GM21723 (cell line): ENCODE measurements around the gene RBM33.

ENCODE experiments used
- ATAC-seq: cut with Tn5 transposase; IDR thresholded peaks from one replicate; pipeline ENCODE4 v1.9.1; 2021; ENCODE audit warnings: mild to moderate bottlenecking, moderate library complexity; ENCODE audit not compliant: unreplicated experiment

The RBM33 gene

DNA sequence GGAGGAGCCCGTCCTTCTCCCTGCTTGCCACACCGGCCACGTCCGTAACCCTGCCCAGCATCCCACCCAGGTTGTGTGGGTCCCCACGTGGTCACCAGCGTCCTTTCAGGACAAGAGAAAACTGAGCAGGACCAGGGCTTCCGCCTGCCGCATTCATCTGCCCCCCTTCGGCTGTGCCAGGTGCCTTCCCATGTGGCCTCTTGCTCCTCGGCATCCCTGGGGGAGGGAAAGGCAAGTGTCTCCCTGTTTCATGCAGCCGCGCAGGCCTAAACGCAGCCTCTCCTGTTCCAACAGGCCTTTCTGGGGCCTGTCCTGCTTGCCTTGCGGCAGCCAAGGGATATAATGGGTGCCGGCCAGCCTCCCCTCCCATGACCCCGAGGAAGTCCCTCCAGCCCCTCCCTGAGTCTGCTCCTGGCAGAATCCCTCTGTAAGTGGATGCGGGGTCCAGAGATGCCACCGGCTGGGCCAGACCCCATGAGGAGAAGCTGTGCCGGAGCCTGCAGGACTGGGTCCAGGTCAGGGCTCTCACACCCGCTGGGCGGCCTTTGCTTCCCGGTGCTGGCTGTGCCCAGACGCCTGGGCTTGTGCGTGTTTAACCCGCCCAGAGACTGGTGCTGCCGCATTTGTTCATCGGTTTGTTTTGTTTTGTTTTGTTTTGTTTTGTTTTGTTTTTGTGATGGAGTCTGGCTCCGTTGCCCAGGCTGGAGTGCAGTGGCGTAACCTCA lies 144.7 kb downstream of the RBM33 start:
- no peak for ATAC-seq

GRCh38 chr7:155790666-155791065 lies 146.2 kb downstream of the RBM33 start:
- no peak for ATAC-seq

GRCh38 chr7:155791214-155791737 lies 146.8 kb downstream of the RBM33 start:
- ATAC-seq, result no peak

GRCh38 chr7:155791836-155792235 lies 147.4 kb downstream of the RBM33 start:
- no peak for ATAC-seq

GRCh38 chr7:155792315-155792960 lies 148.0 kb downstream of the RBM33 start:
- ATAC-seq, result no peak

GRCh38 chr7:155792999-155793560 lies 148.6 kb downstream of the RBM33 start:
- no peak for ATAC-seq

GRCh38 chr7:155793720-155794119 lies 149.3 kb downstream of the RBM33 start:
- ATAC-seq, result no peak

DNA sequence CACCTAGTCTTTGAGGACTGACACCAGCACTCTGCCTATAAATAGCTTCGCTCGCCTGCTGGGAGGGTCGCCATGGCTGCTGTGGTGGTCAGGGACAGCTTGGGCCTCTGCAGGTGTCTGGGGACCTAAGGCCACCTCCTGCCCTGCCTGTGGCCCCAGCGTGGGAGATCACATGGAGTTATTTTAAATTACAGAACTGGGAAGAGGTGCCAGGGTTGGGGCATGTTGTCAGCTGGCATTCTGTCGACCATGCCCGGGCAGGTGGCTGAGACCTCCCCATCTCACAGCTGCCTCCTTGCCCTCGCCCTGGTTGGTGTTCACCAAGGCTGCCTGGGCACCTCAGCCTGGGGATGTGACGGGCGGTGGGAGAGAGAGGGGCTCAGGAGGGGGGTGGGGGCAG lies 149.7 kb downstream of the RBM33 start:
- ATAC-seq, result no peak

DNA sequence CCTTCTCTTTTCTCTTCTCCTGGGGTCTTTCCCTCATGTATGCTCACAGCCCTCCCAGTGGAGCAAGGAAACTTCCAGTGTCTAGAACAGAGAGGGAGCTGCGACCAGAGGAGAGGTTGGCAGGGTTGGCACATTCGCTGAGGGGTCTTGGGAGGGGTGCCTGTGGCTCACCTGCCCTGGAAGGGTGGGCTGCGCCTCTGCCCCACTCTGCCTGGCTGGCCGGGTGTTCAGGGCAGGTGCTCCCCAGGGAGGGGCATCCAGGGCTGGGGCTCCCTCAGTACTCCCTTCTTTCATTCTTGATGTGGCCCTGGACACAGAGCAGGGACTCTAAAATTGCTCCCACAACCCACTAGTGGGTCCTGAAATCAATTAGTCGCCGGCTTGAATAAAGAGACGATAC lies 150.9 kb downstream of the RBM33 start:
- no peak for ATAC-seq

- no peak for ATAC-seq
These were observed 151.5 kb downstream of the RBM33 start for GRCh38 chr7:155795951-155796350.

- ATAC-seq, result peak; percentile 60
These were observed 152.2 kb downstream of the RBM33 start for GRCh38 chr7:155796381-155797261.

- ATAC-seq, result no peak
These were observed 153.1 kb downstream of the RBM33 start for GRCh38 chr7:155797262-155798250.

GRCh38 chr7:155798673-155799439 lies 154.4 kb downstream of the RBM33 start:
- ATAC-seq, result no peak

- ATAC-seq, result no peak
These were observed 155.1 kb downstream of the RBM33 start for GRCh38 chr7:155799514-155799913.

- ATAC-seq, result no peak
These were observed 155.8 kb downstream of the RBM33 start for GRCh38 chr7:155800301-155800700.

- no peak for ATAC-seq
These were observed 156.3 kb downstream of the RBM33 start for GRCh38 chr7:155800741-155801267.

DNA sequence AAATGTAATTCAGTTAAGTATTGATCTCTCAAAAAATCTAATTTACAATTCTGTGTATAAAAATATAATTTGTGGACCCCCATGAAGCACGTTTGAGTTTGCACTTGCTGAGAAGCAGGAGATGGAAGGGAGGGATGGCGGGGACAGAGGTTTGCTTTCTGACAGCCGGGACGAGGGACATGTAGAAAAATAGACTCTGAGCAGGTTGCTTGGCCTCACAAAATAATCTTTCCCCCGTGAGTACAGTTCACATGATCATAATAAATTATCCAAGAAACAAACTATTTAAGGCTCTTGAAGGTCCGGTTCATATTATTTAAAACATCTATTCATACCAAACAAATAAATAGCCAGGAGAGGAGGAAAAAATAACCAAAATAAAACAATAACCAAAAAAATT lies 157.8 kb downstream of the RBM33 start:
- ATAC-seq, result no peak

- no peak for ATAC-seq
These were observed 158.5 kb downstream of the RBM33 start for GRCh38 chr7:155802906-155803417.
